ENCODE measurements around the gene PDGFB.
A peak's percentile ranks its signal among the peaks of the same experiment; 100 is the strongest.
"Not testable (repeated sequence)": the region's sequence is repeated elsewhere in the genome, so short reads cannot be mapped to it uniquely, and the experiment has no call there.

The PDGFB gene

GRCh38 chr22:39230261-39231196, 14.3 kb downstream of the PDGFB start:
- no peak for DNase-seq (ENCODE audit: insufficient read length, low spot score)
- FAIRE-seq: no peak

- DNase-seq (ENCODE audit: insufficient read length, low spot score) (no peak), FAIRE-seq (no peak)
Measured at GRCh38 chr22:39229688-39230260, 15.0 kb downstream of the PDGFB start.

GRCh38 chr22:39229075-39229474, 15.7 kb downstream of the PDGFB start:
- DNase-seq (ENCODE audit: insufficient read length, low spot score) (no peak), FAIRE-seq (no peak)

- no peak for DNase-seq (ENCODE audit: insufficient read length, low spot score)
- FAIRE-seq: no peak
Measured at GRCh38 chr22:39227542-39228272, 17.1 kb downstream of the PDGFB start.

- FAIRE-seq: no peak
Measured at GRCh38 chr22:39226353-39226752, 18.4 kb downstream of the PDGFB start.

GRCh38 chr22:39225591-39225990, 19.2 kb downstream of the PDGFB start:
- FAIRE-seq (no peak), DNase-seq (ENCODE audit: insufficient read length, low spot score) (no peak)

More at GRCh38 chr22:39226353-39226752, 18.4 kb downstream of the PDGFB start:
- no peak for DNase-seq (ENCODE audit: insufficient read length, low spot score)

- DNase-seq (ENCODE audit: insufficient read length, low spot score): no peak
- no peak for FAIRE-seq
Measured at GRCh38 chr22:39224550-39224949, 20.2 kb downstream of the PDGFB start.

- no peak for FAIRE-seq
- no peak for DNase-seq (ENCODE audit: insufficient read length, low spot score)
Measured at GRCh38 chr22:39223091-39223710, 21.6 kb downstream of the PDGFB start.

GRCh38 chr22:39221999-39222686, 22.6 kb downstream of the PDGFB start:
- DNase-seq (ENCODE audit: insufficient read length, low spot score) (no peak), FAIRE-seq (no peak)

- FAIRE-seq (no peak), DNase-seq (ENCODE audit: insufficient read length, low spot score) (no peak)
Measured at GRCh38 chr22:39220890-39221850, 23.6 kb downstream of the PDGFB start.

- FAIRE-seq (no peak), DNase-seq (ENCODE audit: insufficient read length, low spot score) (no peak)
Measured at GRCh38 chr22:39220450-39220849, 24.3 kb downstream of the PDGFB start.

GRCh38 chr22:39219071-39220039, 25.4 kb downstream of the PDGFB start:
- FAIRE-seq (no peak), DNase-seq (ENCODE audit: insufficient read length, low spot score) (no peak)

GRCh38 chr22:39218432-39218831, 26.4 kb downstream of the PDGFB start:
- DNase-seq (ENCODE audit: insufficient read length, low spot score); FAIRE-seq: not testable (repeated sequence)

- FAIRE-seq: no peak
- DNase-seq (ENCODE audit: insufficient read length, low spot score): no peak
Measured at GRCh38 chr22:39216143-39216490, 28.7 kb downstream of the PDGFB start.

GRCh38 chr22:39215426-39216142, 29.2 kb downstream of the PDGFB start:
- DNase-seq (ENCODE audit: insufficient read length, low spot score): no peak
- peak; percentile 31 for FAIRE-seq

- DNase-seq (ENCODE audit: insufficient read length, low spot score) (no peak), FAIRE-seq (no peak)
Measured at GRCh38 chr22:39215070-39215396, 29.7 kb downstream of the PDGFB start.

- DNase-seq (ENCODE audit: insufficient read length, low spot score) (no peak), FAIRE-seq (peak; percentile 58)
Measured at GRCh38 chr22:39214383-39215069, 30.3 kb downstream of the PDGFB start.
